Measurements from ENCODE around the gene GSAP.
A peak's percentile ranks its signal among the peaks of the same experiment; 100 is the strongest.
"Not testable (repeated sequence)": the region's sequence is repeated elsewhere in the genome, so short reads cannot be mapped to it uniquely, and the experiment has no call there.

The GSAP gene

GRCh38 chr7:77359599-77359998 is 56.5 kb downstream of the GSAP start:
- Histone ChIP-seq H3K27me3 (ENCODE audit: control insufficient read depth, insufficient read depth, low read length) (no peaks in the 10 kb centered on the region), H3K27ac (ENCODE audit: low read depth, low read length) (no peak overlapping the region), H3K36me3 (ENCODE audit: control insufficient read depth, insufficient read depth, low read length) (no peaks in the 10 kb centered on the region), H3K4me3 (ENCODE audit: low read depth, low read length) (no peak overlapping the region), H3K9me3 (ENCODE audit: control insufficient read depth, insufficient read depth, low read depth, low read length) (no peaks in the 10 kb centered on the region), H3K9ac (ENCODE audit: low read length) (no peak overlapping the region), H3K4me1 (ENCODE audit: control insufficient read depth, insufficient read depth, low read length) (no peaks in the 10 kb centered on the region)

GRCh38 chr7:77354914-77355313 is 61.2 kb downstream of the GSAP start:
- Histone ChIP-seq H3K4me3 (ENCODE audit: low read depth, low read length) (no peak overlapping the region), H3K9ac (ENCODE audit: low read length) (no peak overlapping the region), H3K9me3 (ENCODE audit: control insufficient read depth, insufficient read depth, low read depth, low read length) (no peaks in the 10 kb centered on the region), H3K27ac (ENCODE audit: low read depth, low read length) (no peak overlapping the region), H3K4me1 (ENCODE audit: control insufficient read depth, insufficient read depth, low read length) (peaks cover 9% of the 10 kb centered on the region), H3K36me3 (ENCODE audit: control insufficient read depth, insufficient read depth, low read length) (no peaks in the 10 kb centered on the region), H3K27me3 (ENCODE audit: control insufficient read depth, insufficient read depth, low read length) (no peaks in the 10 kb centered on the region)

- Histone ChIP-seq H3K4me1 (ENCODE audit: control insufficient read depth, insufficient read depth, low read length) (peaks cover 10% of the 10 kb centered on the region), H3K4me3 (ENCODE audit: low read depth, low read length) (no peak overlapping the region), H3K27ac (ENCODE audit: low read depth, low read length) (no peak overlapping the region), H3K9me3 (ENCODE audit: control insufficient read depth, insufficient read depth, low read depth, low read length) (no peaks in the 10 kb centered on the region), H3K9ac (ENCODE audit: low read length) (no peak overlapping the region), H3K27me3 (ENCODE audit: control insufficient read depth, insufficient read depth, low read length) (no peaks in the 10 kb centered on the region), H3K36me3 (ENCODE audit: control insufficient read depth, insufficient read depth, low read length) (no peaks in the 10 kb centered on the region)
Measured at GRCh38 chr7:77354484-77354883, 61.7 kb downstream of the GSAP start.

- no peak overlapping the region for H3K9ac ChIP-seq (ENCODE audit: low read length)
- H3K4me1 ChIP-seq (ENCODE audit: control insufficient read depth, insufficient read depth, low read length): peaks cover 16% of the 10 kb centered on the region
- H3K4me3 ChIP-seq (ENCODE audit: low read depth, low read length): no peak overlapping the region
- no peaks in the 10 kb centered on the region for H3K27me3 ChIP-seq (ENCODE audit: control insufficient read depth, insufficient read depth, low read length)
- H3K9me3 ChIP-seq (ENCODE audit: control insufficient read depth, insufficient read depth, low read depth, low read length): no peaks in the 10 kb centered on the region
- H3K27ac ChIP-seq (ENCODE audit: low read depth, low read length): no peak overlapping the region
- H3K36me3 ChIP-seq (ENCODE audit: control insufficient read depth, insufficient read depth, low read length): no peaks in the 10 kb centered on the region
Measured at GRCh38 chr7:77353911-77354310, 62.2 kb downstream of the GSAP start.

- H3K4me3 ChIP-seq (ENCODE audit: low read depth, low read length): no peak overlapping the region
- no peaks in the 10 kb centered on the region for H3K9me3 ChIP-seq (ENCODE audit: control insufficient read depth, insufficient read depth, low read depth, low read length)
- no peak overlapping the region for H3K9ac ChIP-seq (ENCODE audit: low read length)
- H3K27me3 ChIP-seq (ENCODE audit: control insufficient read depth, insufficient read depth, low read length): no peaks in the 10 kb centered on the region
- peaks cover 21% of the 10 kb centered on the region for H3K4me1 ChIP-seq (ENCODE audit: control insufficient read depth, insufficient read depth, low read length)
- no peaks in the 10 kb centered on the region for H3K36me3 ChIP-seq (ENCODE audit: control insufficient read depth, insufficient read depth, low read length)
- H3K27ac ChIP-seq (ENCODE audit: low read depth, low read length): no peak overlapping the region
Measured at GRCh38 chr7:77353407-77353721, 62.8 kb downstream of the GSAP start.

GRCh38 chr7:77352665-77353406 is 63.3 kb downstream of the GSAP start:
- H3K4me1 ChIP-seq (ENCODE audit: control insufficient read depth, insufficient read depth, low read length): peaks cover 24% of the 10 kb centered on the region
- H3K4me3 ChIP-seq (ENCODE audit: low read depth, low read length): no peak overlapping the region
- no peaks in the 10 kb centered on the region for H3K27me3 ChIP-seq (ENCODE audit: control insufficient read depth, insufficient read depth, low read length)
- H3K27ac ChIP-seq (ENCODE audit: low read depth, low read length): no peak overlapping the region
- no peaks in the 10 kb centered on the region for H3K36me3 ChIP-seq (ENCODE audit: control insufficient read depth, insufficient read depth, low read length)
- no peak overlapping the region for H3K9ac ChIP-seq (ENCODE audit: low read length)
- H3K9me3 ChIP-seq (ENCODE audit: control insufficient read depth, insufficient read depth, low read depth, low read length): no peaks in the 10 kb centered on the region

- H3K9me3 ChIP-seq (ENCODE audit: control insufficient read depth, insufficient read depth, low read depth, low read length): no peaks in the 10 kb centered on the region
- H3K36me3 ChIP-seq (ENCODE audit: control insufficient read depth, insufficient read depth, low read length): no peaks in the 10 kb centered on the region
- H3K4me3 ChIP-seq (ENCODE audit: low read depth, low read length): no peak overlapping the region
- H3K27me3 ChIP-seq (ENCODE audit: control insufficient read depth, insufficient read depth, low read length): no peaks in the 10 kb centered on the region
- peaks cover 30% of the 10 kb centered on the region for H3K4me1 ChIP-seq (ENCODE audit: control insufficient read depth, insufficient read depth, low read length)
- no peak overlapping the region; the same call in 1 of the 2 replicates for H3K27ac ChIP-seq (ENCODE audit: low read depth, low read length)
- H3K9ac ChIP-seq (ENCODE audit: low read length): no peak overlapping the region
Measured at GRCh38 chr7:77351539-77352004, 64.6 kb downstream of the GSAP start.

GRCh38 chr7:77349141-77349540 is 67.0 kb downstream of the GSAP start:
- H3K9ac ChIP-seq (ENCODE audit: low read length): no peak overlapping the region
- no peaks in the 10 kb centered on the region for H3K27me3 ChIP-seq (ENCODE audit: control insufficient read depth, insufficient read depth, low read length)
- H3K27ac ChIP-seq (ENCODE audit: low read depth, low read length): no peak overlapping the region
- peaks cover 39% of the 10 kb centered on the region for H3K4me1 ChIP-seq (ENCODE audit: control insufficient read depth, insufficient read depth, low read length)
- no peaks in the 10 kb centered on the region for H3K9me3 ChIP-seq (ENCODE audit: control insufficient read depth, insufficient read depth, low read depth, low read length)
- H3K4me3 ChIP-seq (ENCODE audit: low read depth, low read length): no peak overlapping the region
- H3K36me3 ChIP-seq (ENCODE audit: control insufficient read depth, insufficient read depth, low read length): no peaks in the 10 kb centered on the region; the same call in 1 of the 2 replicates

- peaks cover 46% of the 10 kb centered on the region for H3K4me1 ChIP-seq (ENCODE audit: control insufficient read depth, insufficient read depth, low read length)
- no peaks in the 10 kb centered on the region; the same call in 1 of the 2 replicates for H3K36me3 ChIP-seq (ENCODE audit: control insufficient read depth, insufficient read depth, low read length)
- no peak overlapping the region for H3K4me3 ChIP-seq (ENCODE audit: low read depth, low read length)
- no peaks in the 10 kb centered on the region for H3K9me3 ChIP-seq (ENCODE audit: control insufficient read depth, insufficient read depth, low read depth, low read length)
- H3K27me3 ChIP-seq (ENCODE audit: control insufficient read depth, insufficient read depth, low read length): no peaks in the 10 kb centered on the region
- H3K27ac ChIP-seq (ENCODE audit: low read depth, low read length): peak overlapping the region; percentile 53; the same call in 1 of the 2 replicates
- no peak overlapping the region for H3K9ac ChIP-seq (ENCODE audit: low read length)
Measured at GRCh38 chr7:77348371-77348813, 67.8 kb downstream of the GSAP start.

GRCh38 chr7:77346441-77346840 is 69.7 kb downstream of the GSAP start:
- Histone ChIP-seq H3K4me1 (ENCODE audit: control insufficient read depth, insufficient read depth, low read length) (peaks cover 40% of the 10 kb centered on the region), H3K27ac (ENCODE audit: low read depth, low read length) (no peak overlapping the region; the same call in 1 of the 2 replicates), H3K9me3 (ENCODE audit: control insufficient read depth, insufficient read depth, low read depth, low read length) (no peaks in the 10 kb centered on the region), H3K36me3 (ENCODE audit: control insufficient read depth, insufficient read depth, low read length) (no peaks in the 10 kb centered on the region; the same call in 1 of the 2 replicates), H3K4me3 (ENCODE audit: low read depth, low read length) (no peak overlapping the region), H3K27me3 (ENCODE audit: control insufficient read depth, insufficient read depth, low read length) (no peaks in the 10 kb centered on the region), H3K9ac (ENCODE audit: low read length) (no peak overlapping the region)

- H3K36me3 ChIP-seq (ENCODE audit: control insufficient read depth, insufficient read depth, low read length); H3K9ac ChIP-seq (ENCODE audit: low read length): not testable (repeated sequence)
Measured at GRCh38 chr7:77345426-77345825, 70.7 kb downstream of the GSAP start.

More at GRCh38 chr7:77345426-77345825, 70.7 kb downstream of the GSAP start:
- H3K27me3 ChIP-seq (ENCODE audit: control insufficient read depth, insufficient read depth, low read length); H3K4me3 ChIP-seq (ENCODE audit: low read depth, low read length); H3K9me3 ChIP-seq (ENCODE audit: control insufficient read depth, insufficient read depth, low read depth, low read length): not testable (repeated sequence)
- Histone ChIP-seq H3K27ac (ENCODE audit: low read depth, low read length) (peak overlapping the region; percentile 41; the same call in 1 of the 2 replicates), H3K4me1 (ENCODE audit: control insufficient read depth, insufficient read depth, low read length) (peaks cover 38% of the 10 kb centered on the region)
